K562 (cell line): ENCODE measurements around the gene DIP2C. TPM values are rescaled to one million over a fixed set of nuclear protein-coding genes. Genes with fewer than 3 reads are reported as not detected.

Experiments used
- ATAC-seq: fragments of 200-7000 bp; cut with Tn5 transposase; 3 replicates; pipeline ENCODE4 v1.9.1; 2020; ENCODE audit warnings: moderate library complexity
- BruUV-seq: library from RNA; stranded (reverse); fragments of 400-500 nt; replicated peaks from 2 replicates; lab custom pipeline; 2021; lab: Mats Ljungman, UMichigan
- CTCF ChIA-PET: fragments of 300-600 bp; formaldehyde crosslinking; extraction: SDS; loops from one replicate; lab custom pipeline; 2021; ENCODE audit warnings: low intra/inter-chr PET ratio; lab: Yijun Ruan, JAX
- POLR2A ChIA-PET: fragments of 300-600, 350-650 bp; sonication (Branson Sonifier 250); formaldehyde crosslinking; extraction: SDS; loops from one replicate; lab custom pipeline; 2021; ENCODE audit warnings: antibody characterized with exemption, inconsistent platforms; lab: Yijun Ruan, JAX
- DNase-seq, 4 experiments: peaks; one replicate each; pipeline versions ENCODE4 v3.0.0 to v3.0.0-alpha.2; 2011 to 2018; ENCODE audit warnings: low spot score in 3 of 4, mixed read lengths in 3 of 4; ENCODE audit errors: extremely low read depth in 1 of 4
- FAIRE-seq: peaks from 2 replicates; lab custom pipeline; 2011; peaks lifted over from hg19 to GRCh38; lab: Jason Lieb, UNC
- H2AFZ ChIP-seq: 2 replicates; pipeline ENCODE4 v1.6.0; 2011; ENCODE audit warnings: low read depth, low read length, control low read depth, inconsistent platforms
- H3K27ac ChIP-seq: fragments of 200-600 bp; 3 replicates; pipeline ENCODE4 v1.8.0; 2011; ENCODE audit warnings: low read depth, mild to moderate bottlenecking, control low read depth, inconsistent platforms, low read length, moderate library complexity, mixed read lengths; ENCODE audit errors: extremely low read depth
- H3K27me3 ChIP-seq, 2 experiments: fragments of 300-600 bp in 1 of 2; 2 replicates in 1 of 2; 3 replicates in 1 of 2; pipeline versions ENCODE4 v1.6.0 to v1.8.0; 2011; ENCODE audit warnings: inconsistent platforms in 2 of 2, low read length in 2 of 2, mild to moderate bottlenecking in 1 of 2, mixed read lengths in 1 of 2, moderate library complexity in 1 of 2; ENCODE audit not compliant: control insufficient read depth in 2 of 2, insufficient read depth in 2 of 2
- H3K36me3 ChIP-seq: fragments of 300-600 bp; 3 replicates; pipeline ENCODE4 v1.8.0; 2011; ENCODE audit warnings: mild to moderate bottlenecking, low read length, inconsistent platforms; ENCODE audit not compliant: control insufficient read depth, insufficient read depth
- H3K4me1 ChIP-seq, 2 experiments: fragments of 200-600 bp in 1 of 2; replicated peaks in 1 of 2; 2 replicates in 1 of 2; 3 replicates in 1 of 2; pipeline versions ENCODE4 v1.5.1 to v1.8.0; 2011; ENCODE audit warnings: inconsistent platforms in 2 of 2, low read length in 2 of 2, mild to moderate bottlenecking in 1 of 2, mixed read lengths in 1 of 2, moderate library complexity in 1 of 2; ENCODE audit not compliant: control insufficient read depth in 2 of 2, insufficient read depth in 2 of 2
- H3K4me2 ChIP-seq: 2 replicates; pipeline ENCODE4 v1.6.1; 2011; ENCODE audit warnings: low read length, control low read depth, inconsistent platforms, mixed read lengths; ENCODE audit not compliant: insufficient read depth
- H3K4me3 ChIP-seq: fragments of 200-600 bp; sonication (generic), shearing (Covaris generic); 2 replicates; pipeline ENCODE4 v1.5.1; 2016; ENCODE audit warnings: control low read depth, inconsistent platforms
- H3K79me2 ChIP-seq: fragments of 200-600 bp; 3 replicates; pipeline ENCODE4 v1.8.0; 2011; ENCODE audit warnings: low read length, inconsistent platforms; ENCODE audit not compliant: control insufficient read depth, insufficient read depth
- H3K9ac ChIP-seq, 2 experiments: 2 replicates each; pipeline versions ENCODE4 v1.6.0 to v1.6.1; 2011; ENCODE audit warnings: low read depth in 2 of 2, low read length in 2 of 2, control low read depth in 1 of 2, inconsistent platforms in 1 of 2, mild to moderate bottlenecking in 1 of 2, mixed read lengths in 1 of 2; ENCODE audit not compliant: insufficient read depth in 1 of 2
- H3K9me1 ChIP-seq: one replicate; pipeline ENCODE4 v1.6.0; 2011; ENCODE audit warnings: inconsistent platforms, mild to moderate bottlenecking, low read length, moderate library complexity; ENCODE audit not compliant: control insufficient read depth, insufficient read depth
- H3K9me3 ChIP-seq: replicated peaks from 2 replicates; pipeline ENCODE4 v1.5.1; 2011; ENCODE audit warnings: low read depth, low read length, inconsistent platforms; ENCODE audit not compliant: control insufficient read depth, insufficient read depth
- H4K20me1 ChIP-seq: replicated peaks from 2 replicates; pipeline ENCODE4 v1.6.1; 2011; ENCODE audit warnings: low read length, inconsistent platforms, mixed read lengths; ENCODE audit not compliant: control insufficient read depth, insufficient read depth
- ATF2 ChIP-seq: sonication (generic); formaldehyde crosslinking; IDR thresholded peaks from 2 replicates; pipeline ENCODE4 v1.8.1; 2022; ENCODE audit warnings: missing genetic modification reagents
- FUS ChIP-seq: fragments of 200-400 bp; formaldehyde crosslinking; optimal IDR thresholded peaks from 2 replicates; pipeline ENCODE3; 2017; ENCODE audit warnings: low read depth, low read length
- MGA ChIP-seq: fragments of 450-650 bp; IDR thresholded peaks from 2 replicates; pipeline ENCODE4 v1.6.1; 2016; ENCODE audit warnings: mild to moderate bottlenecking, moderate library complexity
- SAFB ChIP-seq: fragments of 200-400 bp; formaldehyde crosslinking; IDR thresholded peaks from 2 replicates; pipeline ENCODE4 v1.6.1; 2017; ENCODE audit warnings: low read depth, low read length, borderline replicate concordance
- SLC30A9 ChIP-seq: fragments of 250-450 bp; sonication (Bioruptor Pico); IDR thresholded peaks from 2 replicates; pipeline ENCODE4 v1.8.0; 2022; ENCODE audit warnings: mild to moderate bottlenecking, moderate library complexity
- WGBS: fragments of 100-300 bp; shearing (Covaris generic); methylation state at CpG from one replicate; pipeline ENCODE4 v1.1.6; 2016; ENCODE audit warnings: low coverage, mixed read lengths; ENCODE audit not compliant: insufficient coverage; ENCODE audit errors: missing lambda C conversion rate; 5-methylcytosine and 5-hydroxymethylcytosine counted together
- in situ Hi-C: fragments of 300-500 bp; cut with MboI; formaldehyde crosslinking; loops from 4 replicates; pipeline ENCODE4 v1.15.0; 2018; ENCODE audit warnings: inconsistent platforms, mixed read lengths
- intact Hi-C: fragments of 100-400 bp; cut with micrococcal nuclease; formaldehyde crosslinking; loops from 2 replicates; pipeline ENCODE4 v1.14.2; 2022
- polyA plus RNA-seq, 8 experiments: library from polyadenylated mRNA; depleted of rRNA in 4 of 8; stranded (reverse) in 5 of 8; unstranded in 3 of 8; fragments of >200 nt; fragmentation: Nextera tagmentation in 2 of 8; fragmentation: Illumina TruSeq in 1 of 8; extraction: Ambion mirVana in 2 of 8; extraction: Trizol in 1 of 8; gene quantifications; 2 replicates each; pipeline versions ENCODE4 v1.2.1 to v1.2.3, GENCODE V29; 2011 to 2014; ENCODE audit warnings: inconsistent platforms in 1 of 8, missing spikeins in 1 of 8
- total RNA-seq, 7 experiments: library from RNA; depleted of rRNA in 6 of 7; stranded (reverse); fragments of >200 nt in 6 of 7; fragmentation: Illumina TruSeq in 2 of 7; extraction: Trizol in 2 of 7; gene quantifications; 2 replicates each; pipeline versions ENCODE4 v1.2.1 to v1.2.3, GENCODE V29; 2011 to 2021; ENCODE audit warnings: low replicate concordance in 1 of 7

The DIP2C gene
- total and polyA plus RNA-seq, 9 of the 15 experiments (the other 6 are each of a cell fraction or from before 2014, with no cell fraction given): 0.01 TPM; not detected in 8

GRCh38 chr10:507355-507699, 182.1 kb downstream of the DIP2C start:
- CTCF ChIA-PET: no interaction called here
- Histone ChIP-seq H3K27ac (no peak overlapping the region), H3K9me3 (no peaks in the 10 kb centered on the region), H3K9me1 (no peaks in the 10 kb centered on the region), H2AFZ (no peak overlapping the region), H3K79me2 (no peaks in the 10 kb centered on the region), H3K4me2 (no peak overlapping the region), H3K9ac (no peak overlapping the region), H3K27me3 (peaks cover 36 to 93% of the 10 kb centered on the region in 2 experiments; a peak in 4 of 5 replicates), H3K36me3 (no peaks in the 10 kb centered on the region), H3K4me3 (no peak overlapping the region), H4K20me1 (0 out of 2 replicates have a peak, but pooled peaks cover 2% of the 10 kb centered on the region), H3K4me1 (no peaks in the 10 kb centered on the region)
- FAIRE-seq (no peak), DNase-seq (no peak), ATAC-seq (no peak)
- no peak for TF ChIP-seq SLC30A9 (CRISPR knock-in tag)
- no peak for TF ChIP-seq FUS
- TF ChIP-seq SAFB: no peak
- TF ChIP-seq MGA: no peak
- TF ChIP-seq ATF2 (CRISPR knock-in tag): no peak
- 3% methylated on average over 16 of the region's 16 CpGs for WGBS
- in situ Hi-C loops (no loop called here), intact Hi-C loops (no loop called here)
- BruUV-seq: no TSS peak
- POLR2A ChIA-PET: no interaction called here
